MCF 10A (cell line): Measurements from ENCODE around the gene MTMR3. TPM values are rescaled to one million over a fixed set of nuclear protein-coding genes. Genes with fewer than 3 reads are reported as not detected.

Experiments used
- BruUV-seq: library from RNA; stranded (reverse); fragments of 400-500 nt; replicated peaks from 2 replicates; lab custom pipeline; 2021; lab: Mats Ljungman, UMichigan
- CTCF ChIA-PET: fragments of 300-600 bp; sonication (Branson Sonifier 250); formaldehyde crosslinking; extraction: SDS; loops from one replicate; lab custom pipeline; 2021; ENCODE audit warnings: antibody characterized with exemption, inconsistent platforms; lab: Yijun Ruan, JAX
- POLR2A ChIA-PET: fragments of 300-600, 350-650 bp; sonication (Branson Sonifier 250); formaldehyde crosslinking; extraction: SDS; loops from one replicate; lab custom pipeline; 2020; ENCODE audit warnings: antibody characterized with exemption, inconsistent platforms; lab: Yijun Ruan, JAX
- DNase-seq: peaks from one replicate; pipeline ENCODE4 v3.0.0-alpha.2; 2018; ENCODE audit not compliant: unreplicated experiment
- H3K27ac Mint-ChIP-seq: one replicate; pipeline ENCODE4 v1.8.0; 2022; ENCODE audit warnings: mild to moderate bottlenecking, low read depth, mixed read lengths; ENCODE audit not compliant: unreplicated experiment
- H3K27me3 Mint-ChIP-seq: one replicate; pipeline ENCODE4 v1.8.0; 2022; ENCODE audit warnings: mixed read lengths; ENCODE audit not compliant: insufficient read depth, unreplicated experiment
- H3K36me3 Mint-ChIP-seq: one replicate; pipeline ENCODE4 v1.8.0; 2022; ENCODE audit warnings: mild to moderate bottlenecking, moderate library complexity, mixed read lengths; ENCODE audit not compliant: insufficient read depth, unreplicated experiment
- H3K4me1 Mint-ChIP-seq: one replicate; pipeline ENCODE4 v1.8.0; 2022; ENCODE audit warnings: mixed read lengths; ENCODE audit not compliant: insufficient read depth, unreplicated experiment
- H3K4me3 Mint-ChIP-seq: one replicate; pipeline ENCODE4 v1.8.0; 2022; ENCODE audit warnings: mild to moderate bottlenecking, moderate library complexity, mixed read lengths; ENCODE audit not compliant: unreplicated experiment
- H3K9me3 Mint-ChIP-seq: one replicate; pipeline ENCODE4 v1.8.0; 2022; ENCODE audit warnings: mixed read lengths; ENCODE audit not compliant: unreplicated experiment
- intact Hi-C: fragments of 100-400 bp; cut with micrococcal nuclease; formaldehyde crosslinking; loops from 2 replicates; pipeline ENCODE4 v1.14.1; 2022
- total RNA-seq: library from RNA; stranded (reverse); gene quantifications from 2 replicates; pipeline ENCODE4 v1.2.3, GENCODE V29; 2022
- TF ChIP-seq, protein P1 (sequence below): fragments of 200-600 bp; IDR thresholded peaks from one replicate; pipeline ENCODE4 v1.8.0; 2022; ENCODE audit warnings: antibody characterized with exemption, mild to moderate bottlenecking; ENCODE audit not compliant: unreplicated experiment

MTMR3 gene
- total RNA-seq, 1 experiment from 2014 or later: 34.4 TPM

DNA sequence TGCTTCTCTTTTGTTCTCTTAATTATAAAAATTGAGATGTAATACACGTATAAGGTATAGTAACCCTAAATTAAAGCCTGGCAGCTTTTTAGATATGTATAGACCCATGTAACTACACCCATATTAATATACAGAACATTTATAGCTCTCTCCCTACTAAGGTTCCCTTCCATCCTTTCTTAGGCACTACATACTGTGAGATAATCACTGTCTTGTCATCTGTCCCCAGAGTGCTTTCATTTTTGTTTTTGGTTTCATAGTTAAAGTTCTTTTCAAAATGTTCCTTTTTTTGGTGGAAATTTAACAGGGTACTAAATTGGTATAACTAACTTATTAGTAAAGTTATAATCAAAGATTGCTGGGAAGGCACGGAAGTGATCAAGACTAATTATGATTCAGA, 49.2 kb downstream of the MTMR3 start:
- CTCF ChIA-PET: interaction anchor here (1.1 kb wide), 1 partner anchor 24 kb away, joined by 3 read pairs; no protein-coding TSS in a partner anchor

DNA sequence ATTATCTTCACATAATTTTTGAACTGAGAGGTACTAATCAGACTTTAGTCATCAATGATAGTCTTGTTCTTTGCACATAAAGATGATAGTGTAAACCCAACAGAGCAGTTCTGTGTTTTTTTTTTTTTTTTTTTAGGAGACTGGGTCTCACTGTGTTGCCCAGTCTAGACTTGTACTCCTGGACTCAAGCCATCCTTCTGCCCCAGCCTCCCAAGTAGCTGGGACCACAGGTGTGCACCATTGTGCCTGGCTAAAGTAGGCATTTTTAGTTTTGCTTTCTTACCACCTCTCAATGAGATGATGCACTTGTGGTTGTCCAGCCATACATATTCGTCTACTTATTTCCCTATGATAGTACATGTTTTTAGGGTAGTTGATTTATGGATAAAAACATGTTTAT, 50.6 kb downstream of the MTMR3 start:
- CTCF ChIA-PET: interaction anchor here (0.8 to 1.3 kb wide), 2 partner anchors 9 to 77 kb away, joined by 3 read pairs; no protein-coding TSS in a partner anchor

More for the DNA sequence above, 49.2 kb downstream of the MTMR3 start:
- Mint-ChIP-seq H3K4me3 (no peak overlapping the region), H3K27ac (no peak overlapping the region), H3K27me3 (no peaks in the 10 kb centered on the region), H3K9me3 (no peaks in the 10 kb centered on the region), H3K36me3 (no peaks in the 10 kb centered on the region), H3K4me1 (no peaks in the 10 kb centered on the region)
- no TSS peak for BruUV-seq
- POLR2A ChIA-PET: interaction anchor here (0.7 to 0.8 kb wide), 2 partner anchors 24 to 65 kb away, joined by 3 read pairs; no protein-coding TSS in a partner anchor
- no peak for DNase-seq
- intact Hi-C loops: no loop called here
- TF ChIP-seq, protein P1, sequence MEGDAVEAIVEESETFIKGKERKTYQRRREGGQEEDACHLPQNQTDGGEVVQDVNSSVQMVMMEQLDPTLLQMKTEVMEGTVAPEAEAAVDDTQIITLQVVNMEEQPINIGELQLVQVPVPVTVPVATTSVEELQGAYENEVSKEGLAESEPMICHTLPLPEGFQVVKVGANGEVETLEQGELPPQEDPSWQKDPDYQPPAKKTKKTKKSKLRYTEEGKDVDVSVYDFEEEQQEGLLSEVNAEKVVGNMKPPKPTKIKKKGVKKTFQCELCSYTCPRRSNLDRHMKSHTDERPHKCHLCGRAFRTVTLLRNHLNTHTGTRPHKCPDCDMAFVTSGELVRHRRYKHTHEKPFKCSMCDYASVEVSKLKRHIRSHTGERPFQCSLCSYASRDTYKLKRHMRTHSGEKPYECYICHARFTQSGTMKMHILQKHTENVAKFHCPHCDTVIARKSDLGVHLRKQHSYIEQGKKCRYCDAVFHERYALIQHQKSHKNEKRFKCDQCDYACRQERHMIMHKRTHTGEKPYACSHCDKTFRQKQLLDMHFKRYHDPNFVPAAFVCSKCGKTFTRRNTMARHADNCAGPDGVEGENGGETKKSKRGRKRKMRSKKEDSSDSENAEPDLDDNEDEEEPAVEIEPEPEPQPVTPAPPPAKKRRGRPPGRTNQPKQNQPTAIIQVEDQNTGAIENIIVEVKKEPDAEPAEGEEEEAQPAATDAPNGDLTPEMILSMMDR: no peak

DNA sequence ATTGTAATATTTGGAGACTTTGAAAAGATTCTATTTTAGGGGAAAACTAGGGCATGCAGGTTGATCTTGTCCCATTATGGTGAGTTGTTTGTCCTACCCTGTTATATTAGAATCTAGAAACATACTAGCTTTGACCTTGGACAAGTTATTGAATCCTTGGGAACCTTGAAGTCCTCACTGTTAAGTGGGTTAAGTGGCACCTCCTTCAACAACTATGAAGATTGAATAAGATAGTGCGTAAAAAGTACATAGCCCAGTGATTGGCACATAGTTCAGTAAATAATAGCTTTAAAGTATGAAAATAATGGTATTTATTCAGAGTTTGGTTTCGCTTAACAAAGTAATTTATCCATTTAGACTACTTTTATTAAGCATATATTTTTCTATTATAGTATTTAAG, 51.6 kb downstream of the MTMR3 start:
- H3K4me1 Mint-ChIP-seq: no peaks in the 10 kb centered on the region
- H3K36me3 Mint-ChIP-seq: no peaks in the 10 kb centered on the region
- POLR2A ChIA-PET: interaction anchor here (0.7 to 0.8 kb wide), 2 partner anchors 20 to 330 kb away, joined by 3 read pairs; no protein-coding TSS in a partner anchor
- no TSS peak for BruUV-seq
- H3K27me3 Mint-ChIP-seq: no peaks in the 10 kb centered on the region
- no peak for DNase-seq
- H3K9me3 Mint-ChIP-seq: no peaks in the 10 kb centered on the region
- TF ChIP-seq, protein P1: no peak
- no peak overlapping the region for H3K27ac Mint-ChIP-seq
- CTCF ChIA-PET: interaction anchor here (0.6 to 1.4 kb wide), 4 partner anchors 10 to 354 kb away, joined by 3 to 5 read pairs (median 4); no protein-coding TSS in a partner anchor
- no peak overlapping the region for H3K4me3 Mint-ChIP-seq
- intact Hi-C loops: no loop called here

More for the DNA sequence above, 50.6 kb downstream of the MTMR3 start:
- no peak for DNase-seq
- Mint-ChIP-seq H3K4me1 (no peaks in the 10 kb centered on the region), H3K4me3 (no peak overlapping the region), H3K9me3 (no peaks in the 10 kb centered on the region), H3K27me3 (no peaks in the 10 kb centered on the region), H3K36me3 (no peaks in the 10 kb centered on the region), H3K27ac (no peak overlapping the region)
- BruUV-seq: no TSS peak
- intact Hi-C loops: no loop called here
- POLR2A ChIA-PET: no interaction called here
- TF ChIP-seq, protein P1: no peak

DNA sequence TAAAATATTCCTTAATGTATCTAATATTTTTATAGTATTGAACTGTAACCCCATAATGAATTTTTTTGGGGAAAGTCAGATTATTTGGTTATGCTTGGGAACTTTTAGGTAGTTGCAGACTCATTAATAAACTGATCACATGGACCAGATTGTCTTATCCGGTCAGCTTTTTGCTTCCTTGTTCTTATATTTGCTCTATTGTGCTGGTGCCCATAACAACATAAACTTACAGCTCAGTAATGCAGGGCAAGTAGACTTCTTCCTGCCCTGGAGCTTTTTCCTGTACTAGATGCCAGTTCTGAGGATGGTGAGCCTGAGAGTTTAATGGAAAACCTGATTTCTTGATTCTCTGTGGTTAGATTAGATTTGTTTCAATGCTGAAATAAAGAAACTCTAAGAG, 53.2 kb downstream of the MTMR3 start:
- H3K9me3 Mint-ChIP-seq: no peaks in the 10 kb centered on the region
- H3K27ac Mint-ChIP-seq: no peak overlapping the region
- POLR2A ChIA-PET: no interaction called here
- CTCF ChIA-PET: interaction anchor here (0.6 kb wide), 1 partner anchor 13 kb away, joined by 4 read pairs; no protein-coding TSS in a partner anchor
- no peak overlapping the region for H3K4me3 Mint-ChIP-seq
- no TSS peak for BruUV-seq
- no peak for DNase-seq
- no peaks in the 10 kb centered on the region for H3K36me3 Mint-ChIP-seq
- H3K4me1 Mint-ChIP-seq: no peaks in the 10 kb centered on the region
- H3K27me3 Mint-ChIP-seq: no peaks in the 10 kb centered on the region
- TF ChIP-seq, protein P1: no peak
- intact Hi-C loops: no loop called here
